Tongue (tissue), 2 donors: ENCODE measurements around the gene C1orf226. TPM values are rescaled to one million over a fixed set of nuclear protein-coding genes. Genes with fewer than 3 reads are reported as not detected.

Experiments used
- DNase-seq: peaks from one replicate; pipeline ENCODE4 v3.0.0-alpha.2; 2015
- total RNA-seq: library from RNA; depleted of rRNA; stranded (reverse); fragments of >200 nt; gene quantifications from one replicate; pipeline ENCODE4 v1.2.3, GENCODE V29; 2014

C1orf226 gene
- total RNA-seq, 1 donor from 2014 or later: 2.3 TPM

GRCh38 chr1:162366149-162366548 is 15.4 kb upstream of the C1orf226 start:
- DNase-seq: no peak

- DNase-seq: no peak
Observed at GRCh38 chr1:162366671-162367070, 14.9 kb upstream of the C1orf226 start.

- DNase-seq: peak; percentile 30
Observed at GRCh38 chr1:162367073-162367472, 14.5 kb upstream of the C1orf226 start.

GRCh38 chr1:162367772-162368171 is 13.8 kb upstream of the C1orf226 start:
- DNase-seq: no peak

GRCh38 chr1:162368451-162368850 is 13.1 kb upstream of the C1orf226 start:
- DNase-seq: no peak

- DNase-seq: no peak
Observed at GRCh38 chr1:162369571-162369970, 12.0 kb upstream of the C1orf226 start.

GRCh38 chr1:162370161-162370560 is 11.4 kb upstream of the C1orf226 start:
- no peak for DNase-seq

- no peak for DNase-seq
Observed at GRCh38 chr1:162370721-162371120, 10.8 kb upstream of the C1orf226 start.

- DNase-seq: no peak
Observed at GRCh38 chr1:162371611-162372010, 9.9 kb upstream of the C1orf226 start.

GRCh38 chr1:162372159-162373071 is 9.1 kb upstream of the C1orf226 start:
- DNase-seq: no peak

GRCh38 chr1:162373072-162373427 is 8.5 kb upstream of the C1orf226 start:
- DNase-seq: no peak

GRCh38 chr1:162373541-162374260 is 7.8 kb upstream of the C1orf226 start:
- no peak for DNase-seq

- no peak for DNase-seq
Observed at GRCh38 chr1:162374406-162374805, 7.1 kb upstream of the C1orf226 start.

GRCh38 chr1:162375463-162375862 is 6.1 kb upstream of the C1orf226 start:
- no peak for DNase-seq

- DNase-seq: no peak
Observed at GRCh38 chr1:162376691-162377090, 4.8 kb upstream of the C1orf226 start, which contains the start of gene SPATA46. Gene SPATA46 (minus strand): TSS chr1:162376854. CDS start chr1:162376790, 64 bp downstream.

- DNase-seq: no peak
Observed at GRCh38 chr1:162380061-162380846, 1.3 kb upstream of the C1orf226 start.

GRCh38 chr1:162381941-162382750 is 618 bp downstream of the C1orf226 start:
- DNase-seq: no peak

GRCh38 chr1:162383091-162383490 is 1.6 kb downstream of the C1orf226 start:
- DNase-seq: no peak

GRCh38 chr1:162383516-162383915 is 2.0 kb downstream of the C1orf226 start:
- DNase-seq: no peak

- no peak for DNase-seq
Observed at GRCh38 chr1:162384116-162384515, 2.6 kb downstream of the C1orf226 start.

- no peak for DNase-seq
Observed at GRCh38 chr1:162384601-162385279, 3.2 kb downstream of the C1orf226 start.
